HCT116 (cell line): ENCODE data around the gene GNA12.

Experiments
- ATF3 ChIP-seq: IDR thresholded peaks from 2 replicates; pipeline ENCODE4 v1.6.1; 2012
- CBX3 ChIP-seq: IDR thresholded peaks from 2 replicates; pipeline ENCODE4 v1.6.1; 2012; ENCODE audit warnings: low read depth
- CEBPB ChIP-seq: IDR thresholded peaks from 2 replicates; pipeline ENCODE4 v1.6.1; 2012; ENCODE audit warnings: low read depth
- CTCF ChIP-seq, 3 experiments: fragments of 200-600 bp in 1 of 3; sonication (generic) in 1 of 3; IDR thresholded peaks in 2 of 3; conservative IDR thresholded peaks in 1 of 3; 2 replicates each; pipeline ENCODE4 v1.5.1; 2012 to 2017; ENCODE audit warnings: low read depth in 2 of 3, low read length in 2 of 3, antibody characterized with exemption in 1 of 3, borderline replicate concordance in 1 of 3, control low read depth in 1 of 3, mild to moderate bottlenecking in 1 of 3, mixed read lengths in 1 of 3, mixed run types in 1 of 3, moderate library complexity in 1 of 3; ENCODE audit not compliant: insufficient read depth in 1 of 3
- EZH2phosphoT487 ChIP-seq: fragments of 200-600 bp; IDR thresholded peaks from 2 replicates; pipeline ENCODE4 v1.6.1; 2018; ENCODE audit warnings: antibody characterized with exemption, borderline replicate concordance
- JUND ChIP-seq: IDR thresholded peaks from 2 replicates; pipeline ENCODE4 v1.6.1; 2012
- MAX ChIP-seq: IDR thresholded peaks from 2 replicates; pipeline ENCODE4 v1.6.1; 2012
- POLR2A ChIP-seq: IDR thresholded peaks from 2 replicates; pipeline ENCODE4 v1.7.0; 2011; ENCODE audit warnings: borderline replicate concordance; ENCODE audit not compliant: insufficient read depth, insufficient read length; ENCODE audit errors: extremely low read depth
- POLR2AphosphoS5 ChIP-seq: IDR thresholded peaks from 2 replicates; pipeline ENCODE4 v1.6.1; 2011; ENCODE audit warnings: mild to moderate bottlenecking, low read depth, low read length, moderate library complexity
- RAD21 ChIP-seq: IDR thresholded peaks from 2 replicates; pipeline ENCODE4 v1.6.1; 2012; ENCODE audit warnings: low read depth, mild to moderate bottlenecking
- YY1 ChIP-seq: IDR thresholded peaks from 2 replicates; pipeline ENCODE4 v1.6.1; 2011; ENCODE audit warnings: low read length, low read depth, moderate library complexity, mild to moderate bottlenecking; ENCODE audit not compliant: insufficient replicate concordance; ENCODE audit errors: extremely low read depth
- ZNF274 ChIP-seq: fragments of 200-500 bp; sonication (Bioruptor generic); IDR thresholded peaks from 2 replicates; pipeline ENCODE4 v1.6.1; 2014; ENCODE audit warnings: mild to moderate bottlenecking, low read depth, low read length, inconsistent platforms
- TF ChIP-seq, protein P1 (sequence below): IDR thresholded peaks from 2 replicates; pipeline ENCODE4 v1.6.1; 2012; ENCODE audit warnings: low read depth

DNA sequence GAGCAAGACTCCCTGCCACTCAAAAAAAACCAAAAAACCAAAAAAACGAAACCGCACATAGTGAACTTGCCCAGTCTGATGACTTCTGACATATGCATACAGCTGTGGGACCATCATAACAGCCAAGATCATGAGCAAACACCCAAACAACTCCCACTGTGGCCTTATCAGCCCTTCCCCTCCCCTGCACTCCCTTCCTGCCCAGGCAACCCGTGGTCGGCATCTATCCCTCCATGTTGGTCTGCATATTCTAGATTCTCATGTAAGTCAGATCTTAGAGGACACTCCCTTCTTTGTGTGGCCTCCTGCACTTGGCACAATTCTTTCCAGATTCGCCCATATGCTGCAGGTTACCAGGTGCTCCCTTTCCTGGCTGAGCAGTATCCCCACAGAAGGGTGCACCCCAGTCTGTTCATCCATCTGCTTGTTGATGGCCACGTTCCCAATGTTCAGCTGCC is 72.8 kb downstream of the GNA12 start:
- no peak for TF ChIP-seq POLR2A
- TF ChIP-seq ATF3, result no peak
- no peak for TF ChIP-seq JUND
- TF ChIP-seq CTCF (IDR thresholded peaks at IDR 0.05 in 2 of 3, conservative IDR thresholded peaks at IDR 0.05 in 1 of 3; ENCODE audit: borderline replicate concordance in 1 of 3, insufficient read depth in 1 of 3, low read depth in 2 of 3, low read length in 2 of 3), result no peak
- no peak for TF ChIP-seq CEBPB
- TF ChIP-seq POLR2AphosphoS5, result no peak
- TF ChIP-seq EZH2phosphoT487, result no peak
- TF ChIP-seq, protein P1, sequence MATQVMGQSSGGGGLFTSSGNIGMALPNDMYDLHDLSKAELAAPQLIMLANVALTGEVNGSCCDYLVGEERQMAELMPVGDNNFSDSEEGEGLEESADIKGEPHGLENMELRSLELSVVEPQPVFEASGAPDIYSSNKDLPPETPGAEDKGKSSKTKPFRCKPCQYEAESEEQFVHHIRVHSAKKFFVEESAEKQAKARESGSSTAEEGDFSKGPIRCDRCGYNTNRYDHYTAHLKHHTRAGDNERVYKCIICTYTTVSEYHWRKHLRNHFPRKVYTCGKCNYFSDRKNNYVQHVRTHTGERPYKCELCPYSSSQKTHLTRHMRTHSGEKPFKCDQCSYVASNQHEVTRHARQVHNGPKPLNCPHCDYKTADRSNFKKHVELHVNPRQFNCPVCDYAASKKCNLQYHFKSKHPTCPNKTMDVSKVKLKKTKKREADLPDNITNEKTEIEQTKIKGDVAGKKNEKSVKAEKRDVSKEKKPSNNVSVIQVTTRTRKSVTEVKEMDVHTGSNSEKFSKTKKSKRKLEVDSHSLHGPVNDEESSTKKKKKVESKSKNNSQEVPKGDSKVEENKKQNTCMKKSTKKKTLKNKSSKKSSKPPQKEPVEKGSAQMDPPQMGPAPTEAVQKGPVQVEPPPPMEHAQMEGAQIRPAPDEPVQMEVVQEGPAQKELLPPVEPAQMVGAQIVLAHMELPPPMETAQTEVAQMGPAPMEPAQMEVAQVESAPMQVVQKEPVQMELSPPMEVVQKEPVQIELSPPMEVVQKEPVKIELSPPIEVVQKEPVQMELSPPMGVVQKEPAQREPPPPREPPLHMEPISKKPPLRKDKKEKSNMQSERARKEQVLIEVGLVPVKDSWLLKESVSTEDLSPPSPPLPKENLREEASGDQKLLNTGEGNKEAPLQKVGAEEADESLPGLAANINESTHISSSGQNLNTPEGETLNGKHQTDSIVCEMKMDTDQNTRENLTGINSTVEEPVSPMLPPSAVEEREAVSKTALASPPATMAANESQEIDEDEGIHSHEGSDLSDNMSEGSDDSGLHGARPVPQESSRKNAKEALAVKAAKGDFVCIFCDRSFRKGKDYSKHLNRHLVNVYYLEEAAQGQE, result no peak
- TF ChIP-seq CBX3, result no peak
- no peak for TF ChIP-seq YY1
- no peak for TF ChIP-seq RAD21
- TF ChIP-seq MAX, result no peak
- no peak for TF ChIP-seq ZNF274
